AG20443 (cell line): ENCODE data around the gene NPRL2.

Experiments used
- DNase-seq: peaks from one replicate; pipeline ENCODE4 v3.0.0; 2012; ENCODE audit warnings: low spot score, mixed read lengths

Gene NPRL2

GRCh38 chr3:50347187-50347813, 3.3 kb downstream of the NPRL2 start:
- peak; percentile 68 for DNase-seq

- DNase-seq = peak; percentile 95
Observed at GRCh38 chr3:50345586-50346234, 4.9 kb downstream of the NPRL2 start, which contains the start of gene ZMYND10. TSS of gene ZMYND10 (minus strand) at chr3:50345732. CDS start at chr3:50345579, 153 bp downstream.

- no peak for DNase-seq
Observed at GRCh38 chr3:50345008-50345407, 5.6 kb downstream of the NPRL2 start.

- no peak for DNase-seq
Observed at GRCh38 chr3:50342813-50343633, 7.6 kb downstream of the NPRL2 start.

DNA sequence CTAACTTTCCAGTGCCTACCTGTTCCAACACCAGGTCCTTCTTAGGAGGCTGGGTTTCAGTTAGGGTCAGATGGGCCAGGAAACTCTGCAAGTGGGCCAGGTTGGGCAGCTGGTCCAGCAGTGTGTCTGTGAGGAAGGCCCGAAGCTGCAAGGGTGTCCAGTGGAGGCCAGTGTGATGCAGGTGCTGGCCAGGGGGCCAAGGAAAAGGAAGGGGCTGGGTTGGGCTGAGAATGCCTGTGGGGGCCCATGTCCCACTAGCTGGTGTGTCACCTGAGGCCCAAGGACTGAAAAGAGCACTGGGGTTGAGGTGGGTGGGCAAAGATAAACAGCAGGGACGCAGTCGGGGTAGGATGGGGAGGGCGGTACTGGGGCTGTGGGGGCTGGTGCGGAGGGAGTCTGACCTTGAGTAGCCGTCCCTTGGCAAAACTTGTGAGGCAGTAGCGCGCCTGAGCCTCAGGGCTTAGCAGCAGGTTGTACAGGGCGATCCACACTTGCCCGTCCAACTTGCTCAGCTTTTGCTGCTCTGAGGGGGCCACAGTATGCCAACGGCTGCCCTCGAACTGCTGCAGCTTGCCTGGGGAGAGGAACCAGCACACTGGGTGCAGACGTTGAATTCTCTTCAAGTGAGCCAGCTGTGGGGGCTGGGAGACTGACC, 8.5 kb downstream of the NPRL2 start:
- DNase-seq = no peak

DNA sequence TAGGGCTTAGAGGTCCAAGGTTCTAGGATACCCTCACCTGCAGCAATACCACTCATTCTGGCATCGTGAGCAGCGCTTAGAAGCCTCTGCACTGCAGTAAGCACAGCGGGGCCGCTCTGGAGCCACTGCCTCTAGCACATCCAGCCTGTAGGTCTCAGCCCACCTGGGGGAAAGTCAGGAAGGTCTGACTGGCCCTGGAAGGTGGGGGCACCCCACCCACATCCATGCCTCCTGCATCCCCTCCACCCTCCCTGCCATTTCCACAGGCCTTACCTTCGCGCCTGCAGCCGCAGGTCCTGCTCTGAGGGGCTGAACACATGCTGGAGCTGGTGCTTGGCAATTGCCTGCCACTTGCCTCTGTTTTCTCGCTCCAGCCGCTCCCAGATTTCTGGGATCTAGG, 9.0 kb downstream of the NPRL2 start:
- DNase-seq = no peak

GRCh38 chr3:50340448-50341329, 9.9 kb downstream of the NPRL2 start, which contains the start of gene RASSF1:
TSS of gene RASSF1 (minus strand) at chr3:50340836. CDS start at chr3:50340805, 31 bp downstream.
- peak; percentile 81 for DNase-seq

DNA sequence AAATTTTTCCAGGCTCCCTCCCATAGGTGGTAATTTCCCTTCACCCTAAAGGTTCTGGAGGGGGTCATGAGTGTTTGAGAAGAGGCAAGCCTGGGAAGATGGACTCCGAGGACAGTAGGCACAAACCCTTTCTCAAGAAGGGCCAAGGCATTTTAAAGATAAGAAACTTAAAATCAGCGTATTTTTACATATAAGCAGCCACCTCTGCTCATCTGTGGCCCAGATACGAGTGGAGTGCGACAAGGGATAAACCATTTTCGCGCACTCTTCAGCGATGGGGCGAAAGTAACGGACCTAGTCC, 10.5 kb downstream of the NPRL2 start:
- DNase-seq = no peak

DNA sequence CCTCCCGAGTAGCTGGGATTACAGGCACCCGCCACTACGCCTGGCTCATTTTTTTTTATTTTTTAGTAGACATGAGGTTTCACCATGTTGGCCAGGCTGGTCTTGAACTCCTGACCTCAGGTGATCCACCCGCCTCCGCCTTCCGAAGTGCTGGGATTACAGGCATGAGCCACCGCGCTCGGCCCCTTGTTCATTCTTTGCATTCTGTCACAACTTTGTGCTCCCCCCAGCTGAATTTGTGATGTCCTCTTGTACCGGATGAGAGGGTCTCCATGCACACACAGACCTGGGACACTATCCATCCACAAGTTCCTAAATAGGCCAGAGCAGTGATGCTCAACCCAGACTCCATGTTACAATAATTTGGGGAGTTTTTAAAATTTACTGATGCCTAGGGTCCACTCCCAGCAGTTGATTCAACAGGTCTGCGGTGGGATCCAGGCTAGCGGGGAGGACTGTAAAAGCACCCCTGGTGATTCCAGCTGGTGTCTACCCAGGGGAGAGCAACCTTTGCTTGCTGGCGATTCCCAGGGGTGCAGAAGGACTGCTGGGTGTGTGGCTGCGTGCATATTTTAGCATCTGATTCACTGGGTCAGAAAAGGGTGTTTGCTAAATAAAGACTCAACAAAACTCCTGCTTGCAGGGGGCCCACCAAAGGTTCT, 11.0 kb downstream of the NPRL2 start:
- no peak for DNase-seq

GRCh38 chr3:50338965-50339364, 11.6 kb downstream of the NPRL2 start:
- no peak for DNase-seq

GRCh38 chr3:50337175-50337861, 13.3 kb downstream of the NPRL2 start:
- DNase-seq = peak; percentile 99

DNA sequence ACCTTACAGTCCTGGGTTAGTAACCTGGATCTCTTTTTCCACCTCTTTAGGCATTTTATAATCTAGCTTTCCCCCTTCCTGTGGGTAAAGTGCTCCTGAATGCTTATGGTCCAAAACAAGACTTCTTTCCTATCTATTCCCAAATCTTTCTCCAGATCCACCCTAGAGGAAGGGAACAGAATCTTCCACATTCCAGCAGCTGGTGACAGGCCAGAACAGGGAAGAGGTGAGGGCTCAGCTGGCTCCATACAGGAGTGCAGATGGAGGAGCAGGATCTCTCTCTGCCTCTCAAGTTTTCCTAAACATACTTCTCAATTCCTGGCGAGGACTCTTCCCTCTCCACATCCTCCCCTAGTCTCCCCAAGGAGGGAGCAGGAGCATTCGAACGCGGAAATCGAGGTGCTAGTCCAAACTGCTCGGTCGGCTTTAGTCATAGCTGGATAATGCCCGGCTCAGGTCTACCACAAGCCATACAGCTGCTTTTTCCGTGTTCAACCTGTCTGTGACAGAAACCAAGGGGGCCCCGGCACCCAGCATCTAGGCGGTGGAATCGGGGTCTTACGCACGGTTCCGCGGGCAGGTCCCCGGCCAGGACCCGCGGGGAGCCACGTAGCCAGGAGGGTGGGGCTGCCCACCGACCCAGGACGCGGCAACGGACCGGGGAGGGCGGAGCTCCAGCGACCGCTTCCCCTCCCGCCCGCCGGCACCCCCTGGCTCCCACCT, 14.0 kb downstream of the NPRL2 start:
- no peak for DNase-seq

- DNase-seq = no peak
Observed at GRCh38 chr3:50334339-50335075, 16.1 kb downstream of the NPRL2 start.

GRCh38 chr3:50333744-50334328, 16.7 kb downstream of the NPRL2 start:
- DNase-seq = peak; percentile 64

DNA sequence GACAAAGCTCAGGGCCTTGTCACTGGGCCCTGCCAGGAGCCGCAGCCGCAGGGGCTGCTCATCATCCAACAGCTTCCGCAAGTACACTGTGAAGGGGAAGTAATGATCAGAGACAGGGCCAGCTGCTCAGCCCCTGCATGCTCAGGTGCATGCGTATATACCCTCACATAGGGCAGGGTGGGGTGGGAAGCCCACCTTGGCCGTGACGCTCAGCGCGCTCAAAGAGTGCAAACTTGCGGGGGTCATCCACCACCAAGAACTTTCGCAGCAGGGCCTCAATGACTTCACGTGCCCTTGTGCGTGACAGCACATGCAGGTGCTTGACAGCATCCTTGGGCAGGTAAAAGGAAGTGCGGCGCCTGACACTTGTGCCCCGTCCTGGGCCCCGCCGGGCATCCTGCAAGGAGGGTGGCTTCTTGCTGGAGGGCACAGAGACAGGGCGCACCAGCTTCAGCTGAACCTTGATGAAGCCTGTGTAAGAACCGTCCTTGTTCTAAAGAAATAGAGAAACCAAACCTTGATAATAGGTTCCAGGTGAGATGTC, 19.1 kb downstream of the NPRL2 start:
- DNase-seq = no peak

DNA sequence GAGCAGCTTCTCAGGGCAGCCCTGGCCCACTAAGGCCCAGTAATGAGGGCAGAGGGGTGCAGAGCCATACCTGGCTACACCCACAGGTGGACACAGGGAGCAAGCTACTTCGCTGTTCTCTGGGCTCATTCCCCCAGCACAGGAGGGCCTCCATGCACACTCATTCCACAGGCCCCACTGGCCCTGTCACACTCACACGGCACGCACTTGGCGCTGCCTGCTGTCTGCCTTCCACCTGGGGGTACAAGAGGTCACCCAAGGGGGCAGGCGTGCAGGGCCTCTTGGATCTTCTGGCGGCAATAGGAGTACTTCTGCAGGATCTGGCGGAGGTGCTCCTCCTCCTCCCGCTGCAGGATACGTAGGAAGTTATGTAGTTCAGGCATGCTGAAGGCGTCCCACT, 20.2 kb downstream of the NPRL2 start:
- DNase-seq = no peak

DNA sequence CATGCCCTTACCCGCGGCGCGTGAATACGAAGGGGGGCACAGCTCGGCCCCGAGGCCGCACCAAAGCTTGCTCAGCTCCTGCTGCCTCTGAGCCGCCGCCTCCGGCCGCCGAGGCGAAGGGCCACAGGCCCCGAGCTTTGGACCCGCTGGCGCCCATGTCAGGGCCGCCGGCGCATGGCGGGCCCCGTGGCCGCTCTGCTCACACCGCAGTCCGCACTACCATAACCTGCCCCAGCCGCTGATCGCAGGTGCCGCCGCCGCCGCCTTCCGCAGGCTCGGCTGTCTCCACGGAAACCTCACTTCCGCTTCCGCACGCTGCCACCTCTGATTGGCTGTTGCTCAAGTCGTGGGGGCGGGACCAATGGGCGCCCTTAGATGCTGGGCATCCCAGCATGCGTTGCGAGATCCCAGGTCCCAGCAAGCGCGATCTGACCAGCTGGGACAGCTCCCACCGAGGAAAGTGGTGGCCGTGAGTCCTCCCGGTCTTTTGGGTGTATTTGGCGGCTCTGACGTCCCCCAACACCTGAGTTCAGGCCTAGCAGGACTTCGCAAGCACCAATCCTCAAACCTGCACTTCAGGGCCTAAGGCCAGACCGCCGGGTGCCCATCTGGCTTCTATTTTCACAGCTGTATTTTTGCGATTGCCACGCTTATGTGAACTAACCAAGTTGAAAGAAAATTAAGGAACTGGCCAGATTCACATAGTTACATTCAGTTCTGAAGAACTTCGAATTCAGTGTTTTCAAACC, 22.5 kb downstream of the NPRL2 start, which contains the start of gene TUSC2:
Gene TUSC2 (minus strand): TSS at position 281 of the 749 bp plus-strand sequence. CDS start 124 bp downstream, at position 157.
- peak; percentile 96 for DNase-seq
